GM12864 (cell line): ENCODE data around the gene TMEM134.
A peak's percentile ranks its signal among the peaks of the same experiment; 100 is the strongest.

ENCODE experiments used
- DNase-seq: peaks from one replicate; pipeline ENCODE4 v3.0.0-alpha.2; 2011; ENCODE audit warnings: low read depth
- H3K4me3 ChIP-seq: 2 replicates; pipeline ENCODE4 v1.5.1; 2011; ENCODE audit warnings: mild to moderate bottlenecking, low read depth, low read length, control low read depth
- CTCF ChIP-seq: IDR thresholded peaks from 2 replicates; pipeline ENCODE4 v1.5.1; 2011; ENCODE audit warnings: low read depth, mild to moderate bottlenecking, moderate library complexity, low read length, control low read depth, inconsistent platforms; ENCODE audit errors: missing control alignments

Gene TMEM134

GRCh38 chr11:67451658-67451976 lies 17.4 kb downstream of the TMEM134 start:
- no peak for TF ChIP-seq CTCF
- DNase-seq = no peak
- no peak overlapping the region for H3K4me3 ChIP-seq

DNA sequence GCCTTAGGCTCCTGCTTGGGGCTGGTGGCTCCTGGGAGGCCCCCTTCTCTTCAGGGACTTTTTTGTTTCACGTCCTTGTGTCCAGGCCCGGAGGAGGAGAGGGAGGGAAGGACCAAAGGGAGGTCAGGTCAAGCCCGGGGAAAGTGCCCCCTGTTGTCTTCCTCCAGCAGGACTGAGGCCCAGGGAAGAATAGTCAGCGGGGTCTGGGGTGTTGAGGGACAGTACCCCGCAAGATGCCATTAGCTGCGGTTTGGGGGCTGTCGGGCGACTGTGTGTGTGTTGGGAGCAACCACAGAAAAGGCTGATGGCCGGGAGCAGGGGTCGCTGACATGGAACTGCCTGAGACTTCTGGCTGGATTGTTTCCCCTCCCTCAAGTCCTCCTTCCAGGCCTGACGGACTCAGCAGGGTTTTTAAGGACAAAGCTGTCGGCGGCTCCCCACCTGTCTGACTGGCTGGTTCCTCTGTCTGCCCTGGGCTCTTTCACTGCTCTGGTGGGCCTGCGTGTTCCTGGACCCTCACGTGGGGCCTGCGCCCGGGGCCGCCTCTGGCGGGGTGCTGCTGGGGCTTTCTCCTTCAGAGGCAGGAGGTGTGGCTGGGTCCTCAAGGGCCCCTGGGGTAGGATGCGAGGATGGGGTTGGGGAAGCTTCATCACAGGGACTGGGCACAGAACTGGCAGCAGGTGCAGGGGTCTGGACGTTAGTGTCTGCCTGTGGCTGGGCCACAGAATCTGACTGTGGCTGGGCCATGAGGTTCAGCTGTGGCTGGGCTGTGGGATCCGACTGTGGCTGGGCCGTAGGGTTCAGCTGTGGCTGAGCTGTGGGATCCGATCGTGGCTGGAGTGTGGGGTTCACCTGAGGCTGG lies 18.0 kb downstream of the TMEM134 start:
- TF ChIP-seq CTCF = no peak

GRCh38 chr11:67449116-67449844 lies 19.8 kb downstream of the TMEM134 start:
- no peak for TF ChIP-seq CTCF
- no peak overlapping the region for H3K4me3 ChIP-seq

More for the DNA sequence above, 18.0 kb downstream of the TMEM134 start:
- no peak for DNase-seq
- H3K4me3 ChIP-seq = no peak overlapping the region

GRCh38 chr11:67448220-67448609 lies 20.8 kb downstream of the TMEM134 start:
- no peak overlapping the region for H3K4me3 ChIP-seq
- TF ChIP-seq CTCF = no peak
- no peak for DNase-seq

More at GRCh38 chr11:67449116-67449844, 19.8 kb downstream of the TMEM134 start:
- no peak for DNase-seq

- no peak overlapping the region for H3K4me3 ChIP-seq
- TF ChIP-seq CTCF = no peak
- DNase-seq = no peak
Observed at GRCh38 chr11:67445515-67445914, 23.5 kb downstream of the TMEM134 start.

DNA sequence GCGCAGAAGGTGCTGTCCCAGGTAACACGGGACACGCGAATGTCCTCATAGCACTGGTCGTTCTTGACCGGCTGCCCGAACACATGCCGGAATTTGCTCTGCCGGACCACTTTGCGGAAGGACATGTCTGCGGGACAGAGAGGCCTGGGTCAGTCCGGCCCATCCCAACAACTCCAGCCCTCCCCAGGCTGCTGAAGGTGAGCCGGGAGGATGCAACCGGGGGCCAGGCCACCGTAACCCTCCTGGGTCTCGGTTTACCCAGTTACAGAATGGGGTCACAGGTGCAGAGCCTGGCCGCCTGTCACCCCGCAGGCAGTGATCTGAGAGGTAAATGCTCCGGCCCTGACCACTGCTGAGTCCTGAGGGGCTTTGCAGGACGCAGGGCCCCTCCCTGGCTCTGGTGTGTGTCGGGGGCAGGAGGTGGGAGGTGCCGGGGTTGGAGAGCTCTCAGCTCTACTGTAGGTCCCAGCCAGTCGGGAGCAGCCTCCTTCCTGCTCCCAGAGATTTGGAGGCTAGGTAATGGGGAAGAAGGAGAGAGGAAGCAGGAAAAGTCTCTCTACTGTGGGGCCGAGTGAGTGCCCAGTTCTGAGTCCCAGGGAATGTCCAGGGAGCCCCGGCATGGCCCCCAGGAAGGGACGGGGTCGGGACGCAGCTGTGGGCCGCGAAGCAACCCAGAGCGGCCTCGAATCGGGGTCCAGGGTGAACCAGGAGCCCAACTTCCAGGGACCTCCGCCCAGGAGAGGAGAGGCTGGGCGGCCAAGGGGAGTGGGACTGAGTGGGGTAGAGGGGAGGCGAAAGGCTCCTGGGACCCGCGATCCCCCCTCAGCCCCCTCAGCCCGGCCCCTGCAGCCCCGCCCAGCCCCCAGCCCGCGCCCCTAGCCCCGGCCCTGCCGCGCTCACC lies 26.3 kb downstream of the TMEM134 start:
- H3K4me3 ChIP-seq = peak overlapping the region; percentile 40
- TF ChIP-seq CTCF = no peak
- DNase-seq = no peak
